Mucosa of rectum (tissue), 2 donors: ENCODE measurements around the gene SCAF4.
A peak's percentile ranks its signal among the peaks of the same experiment; 100 is the strongest.

ENCODE experiments used
- H3K27ac ChIP-seq, 2 donors: one replicate each; pipeline ENCODE4 v1.7.0; 2013; ENCODE audit warnings: inconsistent platforms in 2 of 2, low read depth in 2 of 2, low read length in 2 of 2
- H3K27me3 ChIP-seq, 2 donors: one replicate each; pipeline ENCODE4 v1.7.0; 2013; ENCODE audit warnings: low read length in 2 of 2; ENCODE audit not compliant: control insufficient read depth in 2 of 2, insufficient read depth in 2 of 2
- H3K36me3 ChIP-seq, 2 donors: one replicate each; pipeline ENCODE4 v1.7.0; 2013; ENCODE audit warnings: low read length in 2 of 2; ENCODE audit not compliant: control insufficient read depth in 2 of 2, insufficient read depth in 2 of 2
- H3K4me1 ChIP-seq, 2 donors: one replicate each; pipeline ENCODE4 v1.7.0; 2013; ENCODE audit warnings: low read length in 2 of 2, mild to moderate bottlenecking in 1 of 2; ENCODE audit not compliant: control insufficient read depth in 2 of 2, insufficient read depth in 2 of 2
- H3K4me3 ChIP-seq, 2 donors: one replicate each; pipeline ENCODE4 v1.7.0; 2013; ENCODE audit warnings: low read length in 2 of 2
- H3K9ac ChIP-seq, 2 donors: one replicate each; pipeline ENCODE4 v1.7.0; 2013; ENCODE audit warnings: low read length in 2 of 2, low read depth in 1 of 2, mild to moderate bottlenecking in 1 of 2
- H3K9me3 ChIP-seq, 2 donors: one replicate each; pipeline ENCODE4 v1.7.0; 2013; ENCODE audit warnings: low read length in 2 of 2; ENCODE audit not compliant: control insufficient read depth in 2 of 2
- donor health status: healthy.
- donor health status: Normal muscosa, but diverticular disease.

SCAF4 gene

GRCh38 chr21:31728952-31729351, 3.0 kb downstream of the SCAF4 start:
- no peak overlapping the region for H3K9ac ChIP-seq
- peaks cover 25 to 31% of the 10 kb centered on the region in 2 donors for H3K4me1 ChIP-seq
- H3K4me3 ChIP-seq = peak overlapping the region in 1 of 2 donors; percentile 22
- no peak overlapping the region for H3K27ac ChIP-seq
- no peaks in the 10 kb centered on the region for H3K27me3 ChIP-seq
- no peaks in the 10 kb centered on the region for H3K36me3 ChIP-seq
- H3K9me3 ChIP-seq = no peaks in the 10 kb centered on the region

GRCh38 chr21:31728191-31728590, 3.7 kb downstream of the SCAF4 start:
- Histone ChIP-seq H3K36me3 (no peaks in the 10 kb centered on the region), H3K27me3 (no peaks in the 10 kb centered on the region), H3K4me1 (peaks cover 20 to 25% of the 10 kb centered on the region in 2 donors), H3K9me3 (no peaks in the 10 kb centered on the region), H3K27ac (no peak overlapping the region), H3K4me3 (no peak overlapping the region), H3K9ac (no peak overlapping the region)

GRCh38 chr21:31727181-31727580, 4.7 kb downstream of the SCAF4 start:
- Histone ChIP-seq H3K9ac (no peak overlapping the region), H3K27me3 (no peaks in the 10 kb centered on the region), H3K4me3 (no peak overlapping the region), H3K4me1 (peaks cover 12 to 16% of the 10 kb centered on the region in 2 donors), H3K9me3 (no peaks in the 10 kb centered on the region), H3K36me3 (no peaks in the 10 kb centered on the region), H3K27ac (no peak overlapping the region)

GRCh38 chr21:31726407-31726806, 5.5 kb downstream of the SCAF4 start:
- H3K4me1 ChIP-seq = peaks cover 12 to 16% of the 10 kb centered on the region in 2 donors
- no peaks in the 10 kb centered on the region for H3K36me3 ChIP-seq

GRCh38 chr21:31725202-31725839, 6.6 kb downstream of the SCAF4 start:
- Histone ChIP-seq H3K9me3 (no peaks in the 10 kb centered on the region), H3K27ac (no peak overlapping the region), H3K9ac (no peak overlapping the region), H3K4me3 (no peak overlapping the region), H3K36me3 (no peaks in the 10 kb centered on the region), H3K4me1 (peaks cover 9 to 16% of the 10 kb centered on the region in 2 donors), H3K27me3 (no peaks in the 10 kb centered on the region)

More at GRCh38 chr21:31726407-31726806, 5.5 kb downstream of the SCAF4 start:
- H3K9me3 ChIP-seq = no peaks in the 10 kb centered on the region
- no peak overlapping the region for H3K27ac ChIP-seq
- no peak overlapping the region for H3K4me3 ChIP-seq
- no peaks in the 10 kb centered on the region for H3K27me3 ChIP-seq
- no peak overlapping the region for H3K9ac ChIP-seq

- Histone ChIP-seq H3K9ac (no peak overlapping the region), H3K27ac (no peak overlapping the region), H3K4me1 (peaks cover 7 to 10% of the 10 kb centered on the region in 2 donors), H3K36me3 (no peaks in the 10 kb centered on the region), H3K4me3 (no peak overlapping the region), H3K27me3 (no peaks in the 10 kb centered on the region), H3K9me3 (no peaks in the 10 kb centered on the region)
These were observed 7.4 kb downstream of the SCAF4 start for GRCh38 chr21:31724552-31724951.

- no peak overlapping the region for H3K9ac ChIP-seq
- no peaks in the 10 kb centered on the region for H3K36me3 ChIP-seq
- H3K4me1 ChIP-seq = peaks cover 0 to 3% of the 10 kb centered on the region in 2 donors
- no peak overlapping the region for H3K4me3 ChIP-seq
- H3K27ac ChIP-seq = no peak overlapping the region
- no peaks in the 10 kb centered on the region for H3K9me3 ChIP-seq
- no peaks in the 10 kb centered on the region for H3K27me3 ChIP-seq
These were observed 10.5 kb downstream of the SCAF4 start for GRCh38 chr21:31721381-31721780.

GRCh38 chr21:31720739-31721138, 11.2 kb downstream of the SCAF4 start:
- Histone ChIP-seq H3K4me1 (peaks cover 0 to 3% of the 10 kb centered on the region in 2 donors), H3K27ac (no peak overlapping the region), H3K4me3 (no peak overlapping the region), H3K36me3 (no peaks in the 10 kb centered on the region), H3K9ac (no peak overlapping the region), H3K9me3 (no peaks in the 10 kb centered on the region), H3K27me3 (no peaks in the 10 kb centered on the region)

- no peak overlapping the region for H3K4me3 ChIP-seq
- H3K4me1 ChIP-seq = peaks cover 0 to 3% of the 10 kb centered on the region in 2 donors
- H3K9me3 ChIP-seq = no peaks in the 10 kb centered on the region
- no peak overlapping the region for H3K27ac ChIP-seq
- H3K27me3 ChIP-seq = no peaks in the 10 kb centered on the region
- H3K36me3 ChIP-seq = no peaks in the 10 kb centered on the region
- H3K9ac ChIP-seq = no peak overlapping the region
These were observed 11.6 kb downstream of the SCAF4 start for GRCh38 chr21:31720330-31720729.

- H3K4me3 ChIP-seq = no peak overlapping the region
- no peaks in the 10 kb centered on the region for H3K36me3 ChIP-seq
- H3K27ac ChIP-seq = no peak overlapping the region
- no peaks in the 10 kb centered on the region for H3K9me3 ChIP-seq
- H3K27me3 ChIP-seq = no peaks in the 10 kb centered on the region
- H3K9ac ChIP-seq = no peak overlapping the region
- H3K4me1 ChIP-seq = peaks cover 0 to 3% of the 10 kb centered on the region in 2 donors
These were observed 15.8 kb downstream of the SCAF4 start for GRCh38 chr21:31716106-31716505.
